ENCODE results near the gene PRAC2.

Gene PRAC2

GRCh38 chr17:48755356-48755755 lies 32.4 kb downstream of the PRAC2 start:
- DNase-seq = no peak

DNA sequence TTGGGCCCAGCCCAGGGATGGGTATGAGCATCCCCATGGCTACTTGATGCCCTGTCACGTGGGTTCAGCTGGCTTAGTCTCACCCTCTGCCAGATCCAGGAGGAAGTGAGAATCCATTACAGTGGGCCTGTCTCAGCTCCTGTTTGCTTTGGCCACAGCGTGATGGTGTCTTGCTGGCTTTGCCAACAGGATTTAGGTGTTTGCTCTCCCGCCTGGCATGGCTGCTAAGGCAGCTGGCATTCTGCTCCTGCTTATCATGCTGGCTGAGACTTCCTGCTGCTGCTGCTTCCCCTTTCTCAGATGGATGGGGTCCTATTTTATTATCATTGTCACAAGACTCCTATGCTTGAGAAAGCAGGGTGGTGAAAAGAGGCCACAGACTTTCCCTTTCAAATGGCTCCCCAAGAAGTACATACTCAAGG lies 33.9 kb downstream of the PRAC2 start:
- DNase-seq = no peak

DNA sequence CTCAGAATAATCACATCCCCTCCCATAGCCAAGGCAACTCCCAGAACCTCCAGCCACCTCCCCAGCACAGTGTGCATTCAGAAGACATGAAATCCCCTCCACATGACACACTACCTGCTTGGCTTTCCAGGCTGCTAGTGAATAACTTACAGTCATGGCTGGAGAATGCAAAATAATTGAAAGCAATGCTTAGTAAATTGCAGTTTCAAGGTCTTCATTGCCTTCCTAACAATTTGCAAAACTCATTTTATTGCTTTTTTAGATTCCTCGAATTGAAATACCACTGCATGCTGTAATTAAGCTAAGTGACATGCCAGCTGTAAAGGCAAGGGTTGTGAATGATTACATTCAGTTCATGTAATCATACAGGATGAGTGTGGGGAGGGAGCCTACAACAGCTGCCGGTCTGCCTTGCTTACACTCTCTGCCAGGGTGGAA lies 34.6 kb downstream of the PRAC2 start:
- DNase-seq = no peak

- DNase-seq = no peak
Observed at GRCh38 chr17:48759288-48759687, 36.3 kb downstream of the PRAC2 start.

DNA sequence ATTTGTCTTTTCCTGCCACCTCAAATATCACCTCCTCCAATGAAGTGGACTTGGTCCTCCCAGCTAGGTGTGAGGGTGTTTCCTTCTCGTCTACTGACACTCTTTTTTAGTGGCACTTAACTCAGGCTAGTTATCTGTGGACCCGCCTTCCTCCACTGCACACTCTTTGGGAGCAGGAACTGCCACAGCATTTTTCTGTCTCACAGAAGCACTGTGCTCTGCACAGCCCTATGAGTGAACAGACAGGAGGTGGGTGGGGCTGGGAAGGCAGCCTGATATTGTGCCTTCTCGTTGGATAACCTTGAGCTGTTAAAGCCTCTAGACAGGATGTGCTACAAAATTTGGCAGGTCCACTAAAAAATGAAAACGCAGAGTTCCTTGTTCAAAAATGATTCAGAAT lies 37.4 kb downstream of the PRAC2 start:
- DNase-seq = no peak

DNA sequence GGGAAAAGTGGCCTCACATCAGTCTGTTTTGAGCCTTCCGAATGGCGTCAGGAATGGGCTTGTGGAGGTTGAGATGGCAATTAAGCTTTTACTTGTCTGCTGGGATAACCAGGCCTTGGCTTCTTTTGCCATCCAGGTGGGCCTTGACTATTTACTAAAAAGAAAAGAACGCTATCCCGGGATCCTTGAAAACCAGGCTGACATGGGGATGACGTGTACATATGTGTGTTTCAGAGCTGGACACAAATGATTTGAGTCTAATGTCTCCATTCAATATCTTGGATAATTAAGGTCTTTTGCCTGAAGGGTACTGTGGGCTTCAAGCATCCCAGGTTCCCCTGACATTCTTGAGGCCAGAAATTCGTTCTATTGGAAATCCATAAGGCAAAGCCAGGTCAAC lies 38.1 kb downstream of the PRAC2 start:
- no peak for DNase-seq

GRCh38 chr17:48767263-48767774 lies 44.3 kb downstream of the PRAC2 start:
- no peak for DNase-seq

DNA sequence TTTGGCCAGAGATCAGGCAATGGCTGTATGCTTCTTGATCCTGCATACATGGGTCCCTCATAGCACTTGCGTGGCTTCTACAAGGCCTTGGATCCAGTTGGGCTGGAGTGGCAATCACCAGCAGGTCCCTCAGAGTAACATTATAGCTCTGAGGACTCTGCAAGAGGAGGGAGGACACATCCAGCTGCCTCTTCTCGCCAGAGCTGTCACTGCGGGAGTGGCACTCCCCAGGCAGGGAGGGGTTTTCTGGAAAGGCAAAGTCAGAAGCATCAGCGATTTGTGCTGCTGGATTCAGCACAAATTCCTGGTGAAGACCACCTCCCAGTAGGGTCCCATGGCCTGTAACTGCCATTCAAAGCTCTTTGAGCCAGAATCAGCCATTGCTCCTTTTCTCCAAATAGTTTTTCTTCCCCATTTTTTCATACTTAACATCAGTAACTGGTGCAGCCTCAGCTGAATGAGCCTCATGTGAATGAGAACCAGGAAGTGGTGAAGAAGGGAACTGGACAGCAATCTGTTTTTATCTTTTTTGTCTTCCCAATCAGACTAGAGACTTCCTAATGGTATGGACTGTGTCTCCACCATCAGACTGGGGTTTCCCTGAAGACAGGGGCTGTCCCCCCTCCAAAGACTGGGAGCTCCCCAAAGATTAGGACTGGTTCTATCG lies 46.2 kb downstream of the PRAC2 start:
- DNase-seq = no peak

- DNase-seq = no peak
Observed at GRCh38 chr17:48770954-48771353, 48.0 kb downstream of the PRAC2 start.

- DNase-seq = no peak
Observed at GRCh38 chr17:48773245-48773644, 50.3 kb downstream of the PRAC2 start.
